HepG2 (cell line): ENCODE data around the gene TBL2. TPM values are rescaled to one million over a fixed set of nuclear protein-coding genes. Genes with fewer than 3 reads are reported as not detected.

Source experiments
- CBX1 ChIP-seq: IDR thresholded peaks from one replicate; pipeline ENCODE4 v1.6.1; 2016; ENCODE audit warnings: antibody characterized with exemption, low read depth
- CCDC6 ChIP-seq: sonication (generic); formaldehyde crosslinking; IDR thresholded peaks from 2 replicates; pipeline ENCODE4 v1.8.1; 2022; ENCODE audit warnings: mild to moderate bottlenecking, missing genetic modification reagents, moderate library complexity
- GRHL1 ChIP-seq: sonication (generic); formaldehyde crosslinking; conservative IDR thresholded peaks from 2 replicates; pipeline ENCODE4 v1.8.0; 2022; ENCODE audit warnings: missing genetic modification reagents
- KLF15 ChIP-seq: sonication (generic); formaldehyde crosslinking; IDR thresholded peaks from 2 replicates; pipeline ENCODE4 v1.8.1; 2023; ENCODE audit warnings: borderline replicate concordance, mild to moderate bottlenecking, inconsistent platforms, missing genetic modification reagents, mixed read lengths
- MBD4 ChIP-seq: IDR thresholded peaks from 2 replicates; pipeline ENCODE4 v1.6.1; 2012; ENCODE audit warnings: low read length, inconsistent platforms, borderline replicate concordance
- MEF2D ChIP-seq: sonication (generic); formaldehyde crosslinking; IDR thresholded peaks from 2 replicates; pipeline ENCODE4 v1.5.1; 2020; ENCODE audit warnings: mild to moderate bottlenecking, missing genetic modification reagents
- SALL1 ChIP-seq: sonication (generic); formaldehyde crosslinking; IDR thresholded peaks from 2 replicates; pipeline ENCODE4 v1.8.0; 2022; ENCODE audit warnings: mild to moderate bottlenecking, missing genetic modification reagents
- ZBED4 ChIP-seq: sonication (generic); formaldehyde crosslinking; IDR thresholded peaks from 2 replicates; pipeline ENCODE4 v1.4.0; 2020; ENCODE audit warnings: missing genetic modification reagents, borderline replicate concordance
- ZBTB14 ChIP-seq: sonication (generic); formaldehyde crosslinking; IDR thresholded peaks from 2 replicates; pipeline ENCODE4 v1.4.0; 2020; ENCODE audit warnings: missing genetic modification reagents
- ZBTB7A ChIP-seq: sonication (generic); formaldehyde crosslinking; IDR thresholded peaks from 2 replicates; pipeline ENCODE4 v1.8.0; 2022; ENCODE audit warnings: mild to moderate bottlenecking, missing genetic modification reagents
- ZFP41 ChIP-seq: sonication (generic); formaldehyde crosslinking; IDR thresholded peaks from 2 replicates; pipeline ENCODE4 v1.4.0; 2020; ENCODE audit warnings: mild to moderate bottlenecking, missing genetic modification reagents, borderline replicate concordance
- ZNF570 ChIP-seq: sonication (generic); formaldehyde crosslinking; IDR thresholded peaks from 2 replicates; pipeline ENCODE4 v1.4.0; 2020; ENCODE audit warnings: mild to moderate bottlenecking, missing genetic modification reagents, borderline replicate concordance
- polyA plus RNA-seq, 8 experiments: library from polyadenylated mRNA; depleted of rRNA in 3 of 8; stranded (reverse) in 7 of 8; unstranded in 1 of 8; fragments of >200 nt; fragmentation: Illumina TruSeq in 4 of 8; extraction: Trizol in 4 of 8; gene quantifications; 2 replicates each; pipeline versions ENCODE4 v1.2.1 to v1.2.3, GENCODE V29; 2011 to 2016; ENCODE audit warnings: low read depth in 4 of 8, missing spikeins in 1 of 8, mixed read lengths in 1 of 8; ENCODE audit not compliant: insufficient read depth in 1 of 8
- total RNA-seq, 5 experiments: library from RNA; depleted of rRNA; stranded (reverse); fragments of >200 nt; fragmentation: Illumina TruSeq; extraction: Trizol; gene quantifications; 2 replicates each; pipeline ENCODE4 v1.2.3, GENCODE V29; 2016; ENCODE audit warnings: low read depth in 1 of 5
- TF ChIP-seq, protein P1 (sequence below): sonication (generic); formaldehyde crosslinking; IDR thresholded peaks from 2 replicates; pipeline ENCODE4 v1.5.0; 2020; ENCODE audit warnings: missing genetic modification reagents
- TF ChIP-seq, protein P2 (sequence below): sonication (generic); formaldehyde crosslinking; IDR thresholded peaks from 2 replicates; pipeline ENCODE4 v1.5.1; 2020; ENCODE audit warnings: mild to moderate bottlenecking, missing genetic modification reagents, moderate library complexity

TBL2 gene
- total and polyA plus RNA-seq, 2 of the 13 experiments (the other 11 are each of a cell fraction or from before 2014, with no cell fraction given), result 43.4 to 47.2 TPM

- TF ChIP-seq, protein P1, sequence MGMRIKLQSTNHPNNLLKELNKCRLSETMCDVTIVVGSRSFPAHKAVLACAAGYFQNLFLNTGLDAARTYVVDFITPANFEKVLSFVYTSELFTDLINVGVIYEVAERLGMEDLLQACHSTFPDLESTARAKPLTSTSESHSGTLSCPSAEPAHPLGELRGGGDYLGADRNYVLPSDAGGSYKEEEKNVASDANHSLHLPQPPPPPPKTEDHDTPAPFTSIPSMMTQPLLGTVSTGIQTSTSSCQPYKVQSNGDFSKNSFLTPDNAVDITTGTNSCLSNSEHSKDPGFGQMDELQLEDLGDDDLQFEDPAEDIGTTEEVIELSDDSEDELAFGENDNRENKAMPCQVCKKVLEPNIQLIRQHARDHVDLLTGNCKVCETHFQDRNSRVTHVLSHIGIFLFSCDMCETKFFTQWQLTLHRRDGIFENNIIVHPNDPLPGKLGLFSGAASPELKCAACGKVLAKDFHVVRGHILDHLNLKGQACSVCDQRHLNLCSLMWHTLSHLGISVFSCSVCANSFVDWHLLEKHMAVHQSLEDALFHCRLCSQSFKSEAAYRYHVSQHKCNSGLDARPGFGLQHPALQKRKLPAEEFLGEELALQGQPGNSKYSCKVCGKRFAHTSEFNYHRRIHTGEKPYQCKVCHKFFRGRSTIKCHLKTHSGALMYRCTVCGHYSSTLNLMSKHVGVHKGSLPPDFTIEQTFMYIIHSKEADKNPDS, result no peak
- TF ChIP-seq CCDC6 (CRISPR knock-in tag), result peak; percentile 23; the same call in 1 of the 2 replicates
- TF ChIP-seq ZBTB14 (CRISPR knock-in tag), result no peak
- 0 out of 2 replicates have a peak, but pooled peaks have one; percentile 34 for TF ChIP-seq MBD4
- no peak for TF ChIP-seq ZNF570 (CRISPR knock-in tag)
- TF ChIP-seq ZFP41 (CRISPR knock-in tag), result no peak
- TF ChIP-seq SALL1 (CRISPR knock-in tag), result 0 out of 2 replicates have a peak, but pooled peaks have one; percentile 24
- no peak for TF ChIP-seq ZBTB7A (CRISPR knock-in tag)
- TF ChIP-seq KLF15 (CRISPR knock-in tag), result no peak
- TF ChIP-seq, protein P2, sequence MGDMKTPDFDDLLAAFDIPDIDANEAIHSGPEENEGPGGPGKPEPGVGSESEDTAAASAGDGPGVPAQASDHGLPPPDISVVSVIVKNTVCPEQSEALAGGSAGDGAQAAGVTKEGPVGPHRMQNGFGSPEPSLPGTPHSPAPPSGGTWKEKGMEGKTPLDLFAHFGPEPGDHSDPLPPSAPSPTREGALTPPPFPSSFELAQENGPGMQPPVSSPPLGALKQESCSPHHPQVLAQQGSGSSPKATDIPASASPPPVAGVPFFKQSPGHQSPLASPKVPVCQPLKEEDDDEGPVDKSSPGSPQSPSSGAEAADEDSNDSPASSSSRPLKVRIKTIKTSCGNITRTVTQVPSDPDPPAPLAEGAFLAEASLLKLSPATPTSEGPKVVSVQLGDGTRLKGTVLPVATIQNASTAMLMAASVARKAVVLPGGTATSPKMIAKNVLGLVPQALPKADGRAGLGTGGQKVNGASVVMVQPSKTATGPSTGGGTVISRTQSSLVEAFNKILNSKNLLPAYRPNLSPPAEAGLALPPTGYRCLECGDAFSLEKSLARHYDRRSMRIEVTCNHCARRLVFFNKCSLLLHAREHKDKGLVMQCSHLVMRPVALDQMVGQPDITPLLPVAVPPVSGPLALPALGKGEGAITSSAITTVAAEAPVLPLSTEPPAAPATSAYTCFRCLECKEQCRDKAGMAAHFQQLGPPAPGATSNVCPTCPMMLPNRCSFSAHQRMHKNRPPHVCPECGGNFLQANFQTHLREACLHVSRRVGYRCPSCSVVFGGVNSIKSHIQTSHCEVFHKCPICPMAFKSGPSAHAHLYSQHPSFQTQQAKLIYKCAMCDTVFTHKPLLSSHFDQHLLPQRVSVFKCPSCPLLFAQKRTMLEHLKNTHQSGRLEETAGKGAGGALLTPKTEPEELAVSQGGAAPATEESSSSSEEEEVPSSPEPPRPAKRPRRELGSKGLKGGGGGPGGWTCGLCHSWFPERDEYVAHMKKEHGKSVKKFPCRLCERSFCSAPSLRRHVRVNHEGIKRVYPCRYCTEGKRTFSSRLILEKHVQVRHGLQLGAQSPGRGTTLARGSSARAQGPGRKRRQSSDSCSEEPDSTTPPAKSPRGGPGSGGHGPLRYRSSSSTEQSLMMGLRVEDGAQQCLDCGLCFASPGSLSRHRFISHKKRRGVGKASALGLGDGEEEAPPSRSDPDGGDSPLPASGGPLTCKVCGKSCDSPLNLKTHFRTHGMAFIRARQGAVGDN, result 0 out of 2 replicates have a peak, but pooled peaks have one; percentile 45
- no peak for TF ChIP-seq CBX1
- TF ChIP-seq MEF2D (CRISPR knock-in tag), result no peak
- peak; percentile 11; the same call in 1 of the 2 replicates for TF ChIP-seq ZBED4
- TF ChIP-seq GRHL1 (CRISPR knock-in tag), result no peak
Measured at GRCh38 chr7:73602721-73603651, 24.6 kb upstream of the TBL2 start (continued).
